MCF 10A (cell line): ENCODE data around the gene RAB8A. TPM values are rescaled to one million over a fixed set of nuclear protein-coding genes. Genes with fewer than 3 reads are reported as not detected.
"Not testable (repeated sequence)": the region's sequence is repeated elsewhere in the genome, so short reads cannot be mapped to it uniquely, and the experiment has no call there.

Source experiments
- BruUV-seq: library from RNA; stranded (reverse); fragments of 400-500 nt; replicated peaks from 2 replicates; lab custom pipeline; 2021; lab: Mats Ljungman, UMichigan
- CTCF ChIA-PET: fragments of 300-600 bp; sonication (Branson Sonifier 250); formaldehyde crosslinking; extraction: SDS; loops from one replicate; lab custom pipeline; 2021; ENCODE audit warnings: antibody characterized with exemption, inconsistent platforms; lab: Yijun Ruan, JAX
- POLR2A ChIA-PET: fragments of 300-600, 350-650 bp; sonication (Branson Sonifier 250); formaldehyde crosslinking; extraction: SDS; loops from one replicate; lab custom pipeline; 2020; ENCODE audit warnings: antibody characterized with exemption, inconsistent platforms; lab: Yijun Ruan, JAX
- DNase-seq: peaks from one replicate; pipeline ENCODE4 v3.0.0-alpha.2; 2018; ENCODE audit not compliant: unreplicated experiment
- H3K27ac Mint-ChIP-seq: one replicate; pipeline ENCODE4 v1.8.0; 2022; ENCODE audit warnings: mild to moderate bottlenecking, low read depth, mixed read lengths; ENCODE audit not compliant: unreplicated experiment
- H3K27me3 Mint-ChIP-seq: one replicate; pipeline ENCODE4 v1.8.0; 2022; ENCODE audit warnings: mixed read lengths; ENCODE audit not compliant: insufficient read depth, unreplicated experiment
- H3K36me3 Mint-ChIP-seq: one replicate; pipeline ENCODE4 v1.8.0; 2022; ENCODE audit warnings: mild to moderate bottlenecking, moderate library complexity, mixed read lengths; ENCODE audit not compliant: insufficient read depth, unreplicated experiment
- H3K4me1 Mint-ChIP-seq: one replicate; pipeline ENCODE4 v1.8.0; 2022; ENCODE audit warnings: mixed read lengths; ENCODE audit not compliant: insufficient read depth, unreplicated experiment
- H3K4me3 Mint-ChIP-seq: one replicate; pipeline ENCODE4 v1.8.0; 2022; ENCODE audit warnings: mild to moderate bottlenecking, moderate library complexity, mixed read lengths; ENCODE audit not compliant: unreplicated experiment
- H3K9me3 Mint-ChIP-seq: one replicate; pipeline ENCODE4 v1.8.0; 2022; ENCODE audit warnings: mixed read lengths; ENCODE audit not compliant: unreplicated experiment
- intact Hi-C: fragments of 100-400 bp; cut with micrococcal nuclease; formaldehyde crosslinking; loops from 2 replicates; pipeline ENCODE4 v1.14.1; 2022
- total RNA-seq: library from RNA; stranded (reverse); gene quantifications from 2 replicates; pipeline ENCODE4 v1.2.3, GENCODE V29; 2022
- TF ChIP-seq, protein P1 (sequence below): fragments of 200-600 bp; IDR thresholded peaks from one replicate; pipeline ENCODE4 v1.8.0; 2022; ENCODE audit warnings: antibody characterized with exemption, mild to moderate bottlenecking; ENCODE audit not compliant: unreplicated experiment

The RAB8A gene
- total RNA-seq, 1 experiment from 2014 or later: 41.6 TPM

GRCh38 chr19:16167055-16167454, 55.4 kb downstream of the RAB8A start:
- BruUV-seq: no TSS peak
- no peak for DNase-seq
- H3K27ac Mint-ChIP-seq: no peak overlapping the region
- POLR2A ChIA-PET: no interaction called here
- CTCF ChIA-PET: no interaction called here
- no peak overlapping the region for H3K4me3 Mint-ChIP-seq
- TF ChIP-seq, protein P1, sequence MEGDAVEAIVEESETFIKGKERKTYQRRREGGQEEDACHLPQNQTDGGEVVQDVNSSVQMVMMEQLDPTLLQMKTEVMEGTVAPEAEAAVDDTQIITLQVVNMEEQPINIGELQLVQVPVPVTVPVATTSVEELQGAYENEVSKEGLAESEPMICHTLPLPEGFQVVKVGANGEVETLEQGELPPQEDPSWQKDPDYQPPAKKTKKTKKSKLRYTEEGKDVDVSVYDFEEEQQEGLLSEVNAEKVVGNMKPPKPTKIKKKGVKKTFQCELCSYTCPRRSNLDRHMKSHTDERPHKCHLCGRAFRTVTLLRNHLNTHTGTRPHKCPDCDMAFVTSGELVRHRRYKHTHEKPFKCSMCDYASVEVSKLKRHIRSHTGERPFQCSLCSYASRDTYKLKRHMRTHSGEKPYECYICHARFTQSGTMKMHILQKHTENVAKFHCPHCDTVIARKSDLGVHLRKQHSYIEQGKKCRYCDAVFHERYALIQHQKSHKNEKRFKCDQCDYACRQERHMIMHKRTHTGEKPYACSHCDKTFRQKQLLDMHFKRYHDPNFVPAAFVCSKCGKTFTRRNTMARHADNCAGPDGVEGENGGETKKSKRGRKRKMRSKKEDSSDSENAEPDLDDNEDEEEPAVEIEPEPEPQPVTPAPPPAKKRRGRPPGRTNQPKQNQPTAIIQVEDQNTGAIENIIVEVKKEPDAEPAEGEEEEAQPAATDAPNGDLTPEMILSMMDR: no peak
- no peaks in the 10 kb centered on the region for H3K36me3 Mint-ChIP-seq
- no peaks in the 10 kb centered on the region for H3K27me3 Mint-ChIP-seq
- intact Hi-C loops: no loop called here
- no peaks in the 10 kb centered on the region for H3K9me3 Mint-ChIP-seq
- H3K4me1 Mint-ChIP-seq: no peaks in the 10 kb centered on the region

GRCh38 chr19:16168465-16169081, 56.9 kb downstream of the RAB8A start:
- CTCF ChIA-PET: interaction anchor here (0.7 kb wide), 1 partner anchor 11 kb away, joined by 4 read pairs; no protein-coding TSS in a partner anchor
- Mint-ChIP-seq H3K4me1 (peaks cover 8% of the 10 kb centered on the region), H3K9me3 (no peaks in the 10 kb centered on the region), H3K36me3 (no peaks in the 10 kb centered on the region), H3K27ac (no peak overlapping the region), H3K4me3 (no peak overlapping the region), H3K27me3 (no peaks in the 10 kb centered on the region)
- no peak for DNase-seq
- TF ChIP-seq, protein P1: no peak
- BruUV-seq: no TSS peak
- intact Hi-C loops: no loop called here
- POLR2A ChIA-PET: no interaction called here

DNA sequence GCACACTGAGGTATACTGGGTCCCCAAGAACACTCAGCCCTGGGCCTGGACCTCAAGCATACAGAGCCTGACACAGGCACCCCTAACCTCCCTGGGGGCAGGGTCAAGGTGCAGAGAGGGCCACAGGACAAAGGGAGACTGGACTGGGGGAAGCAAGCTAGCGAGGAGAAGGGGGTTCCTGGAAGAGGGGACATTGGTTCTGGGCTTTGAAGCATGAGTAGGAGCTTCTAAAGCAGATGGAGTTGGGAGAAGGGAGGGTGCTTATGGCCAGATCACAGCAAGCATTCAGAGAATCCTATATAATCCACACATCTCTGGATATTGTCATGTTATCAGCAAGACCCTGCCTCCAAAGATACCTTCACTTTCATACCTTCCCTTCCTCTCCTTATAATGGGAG, 58.4 kb downstream of the RAB8A start:
- no peak overlapping the region for H3K4me3 Mint-ChIP-seq
- TF ChIP-seq, protein P1: no peak
- CTCF ChIA-PET: interaction anchor here (1.2 to 2.1 kb wide), 3 partner anchors 15 to 129 kb away, joined by 3 to 9 read pairs (median 6); partner anchors contain the start of gene FAM32A
- intact Hi-C loops: no loop called here
- no peak overlapping the region for H3K27ac Mint-ChIP-seq
- BruUV-seq: no TSS peak
- H3K4me1 Mint-ChIP-seq: peaks cover 8% of the 10 kb centered on the region
- no peaks in the 10 kb centered on the region for H3K36me3 Mint-ChIP-seq
- POLR2A ChIA-PET: interaction anchor here (0.6 kb wide), 1 partner anchor 20 kb away, joined by 3 read pairs; no protein-coding TSS in a partner anchor
- H3K9me3 Mint-ChIP-seq: no peaks in the 10 kb centered on the region
- no peaks in the 10 kb centered on the region for H3K27me3 Mint-ChIP-seq
- DNase-seq: no peak

DNA sequence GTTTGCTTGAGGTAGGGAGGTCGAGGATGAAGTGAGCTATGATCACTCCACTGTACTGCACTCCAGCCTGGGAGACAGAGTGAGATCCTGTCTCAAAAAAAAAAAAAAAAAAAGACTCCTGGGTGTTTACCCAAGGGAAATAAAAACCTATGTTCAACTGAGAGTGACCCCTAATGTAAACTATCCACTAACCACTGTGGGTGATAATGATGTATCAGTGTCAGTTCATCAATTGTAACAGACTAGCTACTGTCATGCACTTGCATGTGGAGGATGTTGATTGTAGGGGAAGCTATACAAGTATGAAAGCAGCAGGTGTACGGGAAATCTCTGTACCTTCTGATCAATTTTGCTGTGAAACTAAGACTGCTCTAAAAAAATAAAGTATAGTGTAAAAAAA, 64.3 kb downstream of the RAB8A start:
- no TSS peak for BruUV-seq
- no peak overlapping the region for H3K27ac Mint-ChIP-seq
- H3K9me3 Mint-ChIP-seq: no peaks in the 10 kb centered on the region
- H3K4me3 Mint-ChIP-seq: no peak overlapping the region
- no peaks in the 10 kb centered on the region for H3K36me3 Mint-ChIP-seq
- intact Hi-C loops: no loop called here
- CTCF ChIA-PET: interaction anchor here (1.0 kb wide), 1 partner anchor 134 kb away, joined by 3 read pairs; no protein-coding TSS in a partner anchor
- no peak for DNase-seq
- TF ChIP-seq, protein P1: no peak
- POLR2A ChIA-PET: no interaction called here
- H3K27me3 Mint-ChIP-seq: no peaks in the 10 kb centered on the region
- peaks cover 16% of the 10 kb centered on the region for H3K4me1 Mint-ChIP-seq

- H3K36me3 Mint-ChIP-seq, H3K9me3 Mint-ChIP-seq, H3K4me1 Mint-ChIP-seq, POLR2A ChIA-PET, H3K4me3 Mint-ChIP-seq, H3K27ac Mint-ChIP-seq, DNase-seq, H3K27me3 Mint-ChIP-seq, BruUV-seq: not testable (repeated sequence)
- intact Hi-C loops: loop anchor here (1.0 kb wide), 1 partner anchor 138 kb away; no protein-coding TSS in a partner anchor
- CTCF ChIA-PET: interaction anchor here (0.6 to 4.4 kb wide), 5 partner anchors 10 to 996 kb away, joined by 3 to 31 read pairs (median 3); no protein-coding TSS in a partner anchor
These were observed 67.2 kb downstream of the RAB8A start for GRCh38 chr19:16178866-16179265.
